NB4 (cell line): ENCODE results near the gene HNRNPAB.

Source experiments
- DNase-seq: peaks from one replicate; pipeline ENCODE4 v3.0.0; 2010; ENCODE audit warnings: low read depth
- H3K4me3 ChIP-seq: one replicate; pipeline ENCODE4 v1.5.1; 2011; ENCODE audit warnings: mild to moderate bottlenecking, low read depth, low read length, moderate library complexity
- MYC ChIP-seq: IDR thresholded peaks from 2 replicates; pipeline ENCODE4 v1.6.1; 2011; ENCODE audit warnings: low read depth, low read length
- POLR2A ChIP-seq: IDR thresholded peaks from 2 replicates; pipeline ENCODE4 v1.6.1; 2011; ENCODE audit warnings: mild to moderate bottlenecking; ENCODE audit not compliant: insufficient read length; ENCODE audit errors: extremely low read depth
- TF ChIP-seq, protein P1 (sequence below): IDR thresholded peaks from 2 replicates; pipeline ENCODE4 v1.6.1; 2011; ENCODE audit warnings: low read depth, low read length
- TF ChIP-seq, protein P2 (sequence below): IDR thresholded peaks from one replicate; pipeline ENCODE4 v1.5.1; 2012; ENCODE audit warnings: low read depth, low read length

The HNRNPAB gene

GRCh38 chr5:178223196-178223773 lies 19.0 kb downstream of the HNRNPAB start:
- H3K4me3 ChIP-seq, result no peak overlapping the region
- TF ChIP-seq MYC (no peak), POLR2A (no peak)
- TF ChIP-seq, protein P1, sequence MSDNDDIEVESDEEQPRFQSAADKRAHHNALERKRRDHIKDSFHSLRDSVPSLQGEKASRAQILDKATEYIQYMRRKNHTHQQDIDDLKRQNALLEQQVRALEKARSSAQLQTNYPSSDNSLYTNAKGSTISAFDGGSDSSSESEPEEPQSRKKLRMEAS, result no peak
- TF ChIP-seq, protein P2, sequence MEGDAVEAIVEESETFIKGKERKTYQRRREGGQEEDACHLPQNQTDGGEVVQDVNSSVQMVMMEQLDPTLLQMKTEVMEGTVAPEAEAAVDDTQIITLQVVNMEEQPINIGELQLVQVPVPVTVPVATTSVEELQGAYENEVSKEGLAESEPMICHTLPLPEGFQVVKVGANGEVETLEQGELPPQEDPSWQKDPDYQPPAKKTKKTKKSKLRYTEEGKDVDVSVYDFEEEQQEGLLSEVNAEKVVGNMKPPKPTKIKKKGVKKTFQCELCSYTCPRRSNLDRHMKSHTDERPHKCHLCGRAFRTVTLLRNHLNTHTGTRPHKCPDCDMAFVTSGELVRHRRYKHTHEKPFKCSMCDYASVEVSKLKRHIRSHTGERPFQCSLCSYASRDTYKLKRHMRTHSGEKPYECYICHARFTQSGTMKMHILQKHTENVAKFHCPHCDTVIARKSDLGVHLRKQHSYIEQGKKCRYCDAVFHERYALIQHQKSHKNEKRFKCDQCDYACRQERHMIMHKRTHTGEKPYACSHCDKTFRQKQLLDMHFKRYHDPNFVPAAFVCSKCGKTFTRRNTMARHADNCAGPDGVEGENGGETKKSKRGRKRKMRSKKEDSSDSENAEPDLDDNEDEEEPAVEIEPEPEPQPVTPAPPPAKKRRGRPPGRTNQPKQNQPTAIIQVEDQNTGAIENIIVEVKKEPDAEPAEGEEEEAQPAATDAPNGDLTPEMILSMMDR, result no peak
- DNase-seq, result no peak

- no peak overlapping the region for H3K4me3 ChIP-seq
- no peak for DNase-seq
- TF ChIP-seq MYC, result no peak
- TF ChIP-seq, protein P1, result no peak
- TF ChIP-seq, protein P2, result no peak
- TF ChIP-seq POLR2A, result no peak
These were observed 19.5 kb downstream of the HNRNPAB start for GRCh38 chr5:178223828-178224335.

GRCh38 chr5:178224403-178224802 lies 20.1 kb downstream of the HNRNPAB start:
- no peak for DNase-seq
- no peak overlapping the region for H3K4me3 ChIP-seq
- TF ChIP-seq, protein P2, result no peak
- TF ChIP-seq, protein P1, result no peak
- TF ChIP-seq POLR2A (no peak), MYC (no peak)

DNA sequence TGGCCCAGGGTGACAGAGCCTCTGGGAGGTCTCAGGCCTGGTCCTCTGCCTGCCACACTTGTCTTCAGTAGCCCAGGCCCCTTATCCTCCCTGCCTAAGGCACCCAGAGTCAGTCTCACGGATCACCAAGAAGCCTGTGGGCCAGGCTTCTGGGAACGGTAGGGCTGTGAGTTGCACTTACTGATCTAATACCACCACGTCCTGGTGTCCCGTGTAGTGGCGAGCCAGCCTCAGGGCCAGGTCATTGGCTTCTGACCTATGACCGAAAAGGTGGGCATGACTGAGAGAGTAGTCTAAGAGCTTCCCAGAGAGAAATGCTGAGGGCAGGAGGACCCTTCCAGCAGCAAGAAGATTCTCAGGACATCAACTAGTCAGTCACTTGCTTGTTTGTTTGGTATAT lies 20.8 kb downstream of the HNRNPAB start:
- no peak for DNase-seq
- no peak for TF ChIP-seq MYC
- TF ChIP-seq, protein P2, result no peak
- no peak for TF ChIP-seq POLR2A
- TF ChIP-seq, protein P1, result no peak
- no peak overlapping the region for H3K4me3 ChIP-seq

- no peak overlapping the region for H3K4me3 ChIP-seq
- TF ChIP-seq, protein P1, result no peak
- TF ChIP-seq POLR2A, result no peak
- no peak for TF ChIP-seq MYC
- TF ChIP-seq, protein P2, result no peak
- DNase-seq, result no peak
These were observed 22.9 kb downstream of the HNRNPAB start for GRCh38 chr5:178227138-178227659.
